ENCODE results near the gene KCNJ15. TPM values are rescaled to one million over a fixed set of nuclear protein-coding genes. Genes with fewer than 3 reads are reported as not detected.

The KCNJ15 gene
- total and polyA plus RNA-seq, 2 of the 8 experiments (the other 6 are each of a cell fraction or from before 2014, with no cell fraction given), result under 0.01 TPM; not detected in 1

GRCh38 chr21:38265166-38265565 is 8.4 kb downstream of the KCNJ15 start:
- Histone ChIP-seq H3K4me1 (replicated peaks in 1 of 4; ENCODE audit: control insufficient read depth in 3 of 4, insufficient read depth in 4 of 4, low read length in 3 of 4) (peaks cover 0 to 3% (median 0%) of the 10 kb centered on the region in 4 experiments; a peak in 1 of 7 replicates), H2BK15ac (ENCODE audit: low read length) (no peak overlapping the region), H3K79me2 (ENCODE audit: control insufficient read depth in 1 of 2, insufficient read depth in 2 of 2, low read length in 2 of 2) (no peaks in the 10 kb centered on the region), H3K4me3 (ENCODE audit: extremely low read depth in 1 of 4, insufficient read depth in 2 of 4, low read depth in 3 of 4, low read length in 4 of 4) (no peak overlapping the region), H3K79me1 (ENCODE audit: low read depth, low read length) (no peaks in the 10 kb centered on the region), H2BK120ac (replicated peaks; ENCODE audit: low read depth, low read length) (no peak overlapping the region), H4K5ac (ENCODE audit: insufficient read length, low read depth, low read length) (no peak overlapping the region), H3K23ac (ENCODE audit: insufficient read length) (no peak overlapping the region), H3K56ac (replicated peaks; ENCODE audit: insufficient read length, low read depth, low read length) (no peak overlapping the region), H4K91ac (replicated peaks; ENCODE audit: insufficient read length, low read length) (no peak overlapping the region), H3K27me3 (replicated peaks in 1 of 4; ENCODE audit: control insufficient read depth in 3 of 4, extremely low read depth in 1 of 4, insufficient read depth in 3 of 4, low read length in 3 of 4) (no peaks in the 10 kb centered on the region), H2BK5ac (ENCODE audit: low read depth, low read length) (no peak overlapping the region), H3K4ac (replicated peaks; ENCODE audit: insufficient read length, low read depth, low read length) (no peak overlapping the region), H3K14ac (ENCODE audit: insufficient read length) (no peak overlapping the region), H3K27ac (ENCODE audit: low read depth, low read length) (no peak overlapping the region), H3K18ac (ENCODE audit: extremely low read depth, low read length) (no peak overlapping the region), H2AFZ (ENCODE audit: low read length) (no peak overlapping the region), H4K20me1 (replicated peaks in 1 of 2; ENCODE audit: control insufficient read depth in 1 of 2, insufficient read depth in 2 of 2, low read length in 2 of 2) (no peaks in the 10 kb centered on the region), H3K9ac (replicated peaks in 1 of 4; ENCODE audit: extremely low read depth in 1 of 4, low read depth in 3 of 4, low read length in 3 of 4) (no peak overlapping the region), H3K9me3 (ENCODE audit: insufficient read depth in 2 of 2, low read depth in 1 of 2, low read length in 1 of 2) (no peaks in the 10 kb centered on the region), H3K4me2 (ENCODE audit: insufficient read depth in 1 of 2, low read depth in 2 of 2, low read length in 2 of 2) (no peak overlapping the region), H2AK5ac (ENCODE audit: low read depth, low read length) (no peak overlapping the region), H3K36me3 (ENCODE audit: control insufficient read depth in 2 of 4, insufficient read depth in 4 of 4, low read length in 3 of 4) (no peaks in the 10 kb centered on the region), H2BK20ac (ENCODE audit: low read length) (no peak overlapping the region), H2BK12ac (ENCODE audit: low read depth, low read length) (no peak overlapping the region), H4K8ac (ENCODE audit: extremely low read depth, insufficient read depth, low read length) (no peak overlapping the region), H3K23me2 (ENCODE audit: low read depth, low read length) (no peaks in the 10 kb centered on the region)
- ChIA-PET POLR2A (ENCODE audit: partially characterized antibody) (no interaction called here), CTCF (ENCODE audit: partially characterized antibody) (no interaction called here)
- no peak for FAIRE-seq
- DNase-seq (ENCODE audit: low read depth in 1 of 2, low spot score in 2 of 2), result no peak
- 94% methylated on average over 1 of the region's 1 CpG; no CpG with 5 or more reads in 1 of the 2 experiments for WGBS, 2 experiments (ENCODE audit: extremely low coverage in 1 of 2, insufficient coverage in 1 of 2, insufficient read length in 1 of 2, insufficient replicate concordance in 2 of 2, low coverage in 1 of 2, low lambda C conversion rate in 2 of 2, missing lambda C conversion rate in 1 of 2)
- TF ChIP-seq FOSL1 (IDR thresholded peaks at IDR 0.05; ENCODE audit: insufficient read depth, low read depth, low read length) (no peak), CREB1 (IDR thresholded peaks at IDR 0.05) (no peak), SP1 (IDR thresholded peaks at IDR 0.05; ENCODE audit: low read depth, low read length) (no peak), PHF8 (conservative IDR thresholded peaks at IDR 0.05; ENCODE audit: low read depth, low read length) (no peak), SIN3A (conservative IDR thresholded peaks at IDR 0.05 in 1 of 2, IDR thresholded peaks at IDR 0.05 in 1 of 2; ENCODE audit: low read depth in 1 of 2, low read length in 2 of 2) (no peak), SRF (IDR thresholded peaks at IDR 0.05; ENCODE audit: low read depth, low read length) (no peak), CTCF (IDR thresholded peaks at IDR 0.05; ENCODE audit: control extremely low read depth in 1 of 3, insufficient read depth in 1 of 3, low read depth in 1 of 3, low read length in 3 of 3) (no peak), E2F6 (IDR thresholded peaks at IDR 0.05) (no peak), CBX5 (IDR thresholded peaks at IDR 0.05; ENCODE audit: low read depth, low read length) (no peak), SIX5 (IDR thresholded peaks at IDR 0.05; ENCODE audit: low read depth, low read length) (no peak), GABPA (IDR thresholded peaks at IDR 0.05; ENCODE audit: borderline replicate concordance, insufficient read depth, low read length) (no peak), EGR1 (IDR thresholded peaks at IDR 0.05; ENCODE audit: borderline replicate concordance, low read depth, low read length) (no peak)

Data from H1 (cell line).